A673 (cell line): ENCODE data around the gene ZNF724.

Experiments used
- CTCF ChIP-seq: fragments of 300-800, 200-600 bp; sonication (generic); conservative IDR thresholded peaks from 2 replicates; pipeline ENCODE4 v1.5.1; 2017; ENCODE audit warnings: low read depth, mild to moderate bottlenecking, antibody characterized with exemption, low read length, moderate library complexity, mixed read lengths
- EZH2 ChIP-seq: fragments of 200-600 bp; sonication (generic); IDR thresholded peaks from 2 replicates; pipeline ENCODE4 v1.6.1; 2017; ENCODE audit warnings: borderline replicate concordance, low read depth, mild to moderate bottlenecking, mixed read lengths, antibody characterized with exemption, low read length; ENCODE audit not compliant: poor library complexity, severe bottlenecking

DNA sequence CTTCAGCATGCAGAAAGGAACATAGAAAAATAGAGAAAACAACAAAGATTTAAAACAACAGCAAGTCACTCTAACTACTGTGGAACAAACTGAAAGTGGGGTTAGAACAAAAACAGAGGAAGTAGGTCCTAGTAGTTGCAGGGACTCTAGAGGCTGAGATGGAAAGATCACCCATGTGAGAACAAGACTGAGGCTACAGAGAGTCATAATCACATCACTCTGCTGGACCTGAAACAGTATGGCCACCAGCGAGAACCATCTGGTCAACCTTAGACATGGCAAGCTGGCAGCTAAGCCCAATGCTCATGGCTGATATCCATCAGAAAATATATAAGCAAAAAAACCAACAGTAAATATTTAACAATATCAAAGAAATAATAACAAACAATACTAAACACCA, 35.8 kb upstream of the ZNF724 start:
- TF ChIP-seq CTCF (no peak), EZH2 (no peak)
